ENCODE results near the gene ACP2.

GRCh38 chr11:47249378-47249715 is 733 bp upstream of the ACP2 start:
- no peak for TF ChIP-seq POLR2AphosphoS5 (IDR thresholded peaks at IDR 0.05)
- no peak for TF ChIP-seq CTCF (IDR thresholded peaks at IDR 0.05)
